Hippocampal formation (tissue), 2 donors: Measurements from ENCODE around the gene TTC33.

Experiments
- DNase-seq, 2 donors: peaks; one replicate each; lab custom pipeline; 2025; lab: John Stamatoyannopoulos, UW

The TTC33 gene

DNA sequence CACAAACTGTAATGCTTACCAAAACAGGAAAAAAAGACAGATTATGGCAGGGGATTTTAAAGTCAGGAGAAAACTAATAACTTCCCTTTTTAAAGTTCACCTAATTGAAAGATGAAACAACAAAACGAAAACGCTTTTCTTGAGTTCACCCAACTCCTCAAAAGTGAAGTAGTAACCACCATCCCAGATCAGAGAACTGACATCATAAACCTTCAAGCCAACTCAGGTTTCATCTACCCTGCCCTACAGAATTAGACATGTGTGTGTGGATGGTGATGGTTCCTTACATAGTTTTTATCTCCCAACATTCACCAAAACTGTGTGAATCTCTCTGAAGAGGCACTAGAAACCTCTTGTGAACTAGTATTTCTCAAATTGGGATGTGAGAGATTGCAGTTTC, 271.3 kb downstream of the TTC33 start:
- no peak for DNase-seq

DNA sequence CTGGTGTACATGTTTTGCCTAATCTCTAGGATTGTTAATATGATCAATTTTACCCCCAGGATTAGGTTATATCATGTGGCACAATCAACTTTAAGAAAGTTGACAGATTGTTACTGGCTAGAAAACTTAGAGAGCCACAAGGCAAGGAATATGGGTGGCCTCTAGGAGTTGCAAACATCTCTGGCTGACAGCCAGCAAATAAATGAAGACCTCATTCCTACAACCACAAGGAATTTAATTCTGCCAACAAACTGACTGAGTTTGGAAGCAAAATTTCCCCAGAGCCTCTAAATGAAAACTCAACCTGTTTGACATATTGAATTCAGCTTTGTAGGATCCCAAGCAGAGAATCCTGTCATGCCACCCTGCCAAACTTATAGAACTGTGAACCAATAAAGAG, 272.4 kb downstream of the TTC33 start:
- no peak for DNase-seq

DNA sequence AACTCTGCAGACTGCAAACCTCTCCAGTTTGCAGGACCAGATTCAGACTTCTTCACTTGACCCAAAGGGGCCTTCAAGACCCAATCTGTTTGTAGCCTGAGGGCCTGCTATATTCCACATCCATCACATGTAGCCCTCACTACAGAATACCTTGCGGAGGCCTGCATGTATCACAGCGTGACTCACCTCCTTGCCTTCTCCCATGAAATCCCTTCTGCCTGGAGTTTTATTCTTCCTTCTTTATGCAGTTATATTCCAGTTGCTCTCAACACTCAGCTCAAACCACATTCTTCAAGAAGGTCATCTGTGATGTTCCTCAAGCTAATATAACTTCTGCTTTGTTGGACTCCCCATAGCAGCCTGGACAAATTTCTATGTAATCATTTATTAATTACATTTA, 274.5 kb downstream of the TTC33 start:
- DNase-seq: no peak

DNA sequence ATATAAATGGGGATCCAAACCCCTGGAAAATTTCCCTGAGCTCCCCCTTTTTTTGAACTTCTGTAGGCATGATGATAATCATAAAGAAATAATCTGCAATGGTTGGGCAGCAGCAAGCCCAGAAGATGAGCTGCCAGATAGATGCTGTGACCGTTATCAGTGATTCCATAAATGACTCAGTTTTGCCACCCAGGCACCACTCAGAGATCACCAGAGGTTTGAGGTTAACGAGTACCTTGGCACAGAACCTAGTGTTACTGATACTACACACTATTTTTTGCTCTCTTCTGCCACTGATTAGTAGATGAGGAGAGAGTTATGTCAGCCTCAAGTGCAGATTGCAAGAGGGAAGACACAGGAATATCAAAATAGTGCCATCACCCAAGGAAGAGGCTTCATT, 275.4 kb downstream of the TTC33 start:
- no peak for DNase-seq

GRCh38 chr5:40479939-40480338, 275.8 kb downstream of the TTC33 start:
- DNase-seq: no peak

DNA sequence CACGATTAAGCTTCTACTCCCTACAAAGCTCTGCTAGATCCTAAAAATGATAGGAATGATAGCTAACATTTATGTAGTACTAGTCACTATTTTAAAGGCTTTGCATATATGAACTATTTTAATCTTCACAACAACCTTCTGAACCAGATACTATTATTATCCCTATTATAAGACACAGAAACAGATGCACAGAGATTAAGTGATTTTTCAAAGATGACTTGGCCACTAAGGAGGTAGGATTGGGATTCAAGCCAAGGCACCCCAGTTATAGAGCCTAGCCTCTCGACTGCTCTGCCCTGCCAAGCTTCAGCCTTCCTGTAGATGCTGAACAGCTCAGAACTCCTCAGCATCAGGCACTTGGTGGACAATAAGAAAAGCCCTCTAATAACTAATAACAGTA, 277.0 kb downstream of the TTC33 start:
- DNase-seq: no peak

DNA sequence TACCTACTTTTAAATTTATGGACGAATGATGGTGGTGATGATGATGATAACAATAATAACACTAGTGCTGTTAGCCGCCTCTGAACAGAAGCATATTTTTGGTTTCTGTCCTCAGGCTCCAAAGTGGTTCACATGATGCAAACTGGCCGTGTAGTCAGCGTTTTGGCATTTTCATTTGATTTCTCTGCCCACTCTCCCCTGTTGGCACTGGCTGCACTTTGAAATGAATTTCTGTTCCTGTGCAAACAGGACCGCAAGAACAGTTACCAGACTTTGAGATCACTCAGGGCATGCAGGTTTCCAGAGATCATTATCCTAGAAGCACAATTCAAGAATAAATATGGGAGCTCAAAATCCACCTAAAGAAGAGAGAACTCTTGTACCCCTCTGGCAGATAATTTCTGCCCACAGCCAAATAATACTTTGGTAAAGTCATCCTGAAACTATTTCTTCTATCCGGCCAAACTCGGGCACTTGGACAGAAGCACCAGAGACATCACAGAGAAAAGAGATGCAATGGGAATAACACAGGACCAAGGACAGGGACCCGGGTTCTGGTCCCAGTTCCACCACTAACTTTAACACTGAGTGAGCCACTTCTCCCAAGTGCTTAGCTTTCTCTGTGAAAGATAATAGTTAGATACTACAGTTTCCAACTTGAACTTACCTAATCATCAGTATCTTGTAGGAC, 277.8 kb downstream of the TTC33 start:
- DNase-seq: no peak

- DNase-seq: no peak
Observed at GRCh38 chr5:40475561-40475960, 280.2 kb downstream of the TTC33 start.

- DNase-seq: no peak
Observed at GRCh38 chr5:40474250-40474649, 281.5 kb downstream of the TTC33 start.

DNA sequence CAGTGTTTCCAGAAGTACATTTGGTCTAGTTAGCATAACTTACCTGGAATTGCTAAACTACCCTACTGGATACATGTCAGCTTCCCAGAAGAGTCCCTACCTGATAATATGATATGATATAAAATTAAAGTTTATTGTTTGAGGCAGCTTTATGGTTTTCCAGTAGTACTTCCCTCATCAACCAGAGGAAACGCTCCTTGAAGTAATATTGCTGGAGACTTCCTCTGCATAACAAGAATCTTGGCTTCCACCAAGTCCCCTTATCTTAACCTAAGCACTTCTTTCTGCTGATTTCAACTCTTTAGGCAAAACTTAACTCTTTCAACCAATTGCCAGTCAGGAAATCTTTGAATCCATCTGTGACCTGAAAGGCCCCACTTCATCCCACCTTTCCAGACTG, 290.3 kb downstream of the TTC33 start:
- no peak for DNase-seq

GRCh38 chr5:40464511-40464910, 291.2 kb downstream of the TTC33 start:
- DNase-seq: no peak
